WERI-Rb-1 (cell line): ENCODE data around the gene AMIGO2.
A peak's percentile ranks its signal among the peaks of the same experiment; 100 is the strongest.

Experiments
- DNase-seq: peaks from one replicate; pipeline ENCODE4 v3.0.0-alpha.2; 2020
- H3K27ac ChIP-seq: fragments of 250-450 bp; sonication (Bioruptor Pico); 2 replicates; pipeline ENCODE4 v1.5.1; 2020; ENCODE audit warnings: mild to moderate bottlenecking, moderate library complexity
- H3K27me3 ChIP-seq: fragments of 250-450 bp; sonication (Bioruptor Pico); 2 replicates; pipeline ENCODE4 v1.5.1; 2021; ENCODE audit warnings: mild to moderate bottlenecking, low read depth, moderate library complexity; ENCODE audit not compliant: insufficient read depth, severe bottlenecking
- H3K36me3 ChIP-seq: fragments of 250-450 bp; sonication (Bioruptor Pico); 2 replicates; pipeline ENCODE4 v1.5.1; 2020; ENCODE audit warnings: mild to moderate bottlenecking, moderate library complexity
- H3K4me3 ChIP-seq: 2 replicates; pipeline ENCODE4 v1.5.1; 2011; ENCODE audit warnings: low read depth, mild to moderate bottlenecking, control low read depth, low read length
- H3K9me3 ChIP-seq: fragments of 250-450 bp; sonication (Bioruptor Pico); 2 replicates; pipeline ENCODE4 v1.5.1; 2021; ENCODE audit warnings: mild to moderate bottlenecking, moderate library complexity; ENCODE audit not compliant: severe bottlenecking
- TF ChIP-seq, protein P1 (sequence below): IDR thresholded peaks from 2 replicates; pipeline ENCODE4 v1.5.1; 2011; ENCODE audit warnings: low read depth, mild to moderate bottlenecking, control low read depth, inconsistent platforms, low read length

AMIGO2 gene

DNA sequence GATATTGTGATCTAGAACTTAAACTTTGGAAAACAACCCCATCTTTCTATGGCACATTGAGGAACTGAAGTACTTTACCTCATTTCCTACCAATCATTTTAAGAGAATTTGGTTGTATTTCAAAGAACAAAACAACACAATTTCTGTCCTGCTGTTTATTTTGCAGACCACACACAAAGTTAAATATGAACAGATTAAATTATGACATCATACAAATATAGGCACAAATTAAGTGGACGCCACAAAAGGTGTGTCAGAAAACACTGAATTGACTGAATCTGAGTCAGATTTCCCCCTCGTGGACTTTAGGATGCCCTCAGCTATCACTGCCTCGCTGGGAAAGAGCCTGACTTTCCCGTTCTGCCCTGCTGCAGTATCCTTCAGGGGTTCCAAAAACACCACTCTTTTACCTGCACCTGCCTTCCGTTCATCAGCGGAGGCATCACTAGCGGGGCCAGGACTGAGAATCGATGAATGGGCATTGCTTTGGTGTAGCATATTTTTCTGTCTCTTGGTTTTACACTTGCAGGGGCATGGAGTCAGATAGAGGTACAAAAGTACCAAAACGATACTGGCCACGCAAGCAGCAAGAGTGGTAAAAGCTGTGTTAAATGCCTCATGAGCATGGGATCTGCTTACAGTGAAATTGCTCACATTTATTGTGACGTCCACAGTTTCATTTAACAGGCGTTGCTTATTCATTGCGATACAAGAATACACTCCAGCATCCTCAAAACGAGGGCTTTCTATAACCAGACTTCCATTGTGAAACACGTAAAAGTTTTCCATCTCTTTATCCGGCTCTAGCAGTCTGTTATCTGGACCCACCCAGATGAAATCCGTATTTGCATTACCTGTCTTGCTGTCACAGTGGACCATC is 2.3 kb downstream of the AMIGO2 start:
- no peak for DNase-seq
- no peak overlapping the region for H3K27ac ChIP-seq

DNA sequence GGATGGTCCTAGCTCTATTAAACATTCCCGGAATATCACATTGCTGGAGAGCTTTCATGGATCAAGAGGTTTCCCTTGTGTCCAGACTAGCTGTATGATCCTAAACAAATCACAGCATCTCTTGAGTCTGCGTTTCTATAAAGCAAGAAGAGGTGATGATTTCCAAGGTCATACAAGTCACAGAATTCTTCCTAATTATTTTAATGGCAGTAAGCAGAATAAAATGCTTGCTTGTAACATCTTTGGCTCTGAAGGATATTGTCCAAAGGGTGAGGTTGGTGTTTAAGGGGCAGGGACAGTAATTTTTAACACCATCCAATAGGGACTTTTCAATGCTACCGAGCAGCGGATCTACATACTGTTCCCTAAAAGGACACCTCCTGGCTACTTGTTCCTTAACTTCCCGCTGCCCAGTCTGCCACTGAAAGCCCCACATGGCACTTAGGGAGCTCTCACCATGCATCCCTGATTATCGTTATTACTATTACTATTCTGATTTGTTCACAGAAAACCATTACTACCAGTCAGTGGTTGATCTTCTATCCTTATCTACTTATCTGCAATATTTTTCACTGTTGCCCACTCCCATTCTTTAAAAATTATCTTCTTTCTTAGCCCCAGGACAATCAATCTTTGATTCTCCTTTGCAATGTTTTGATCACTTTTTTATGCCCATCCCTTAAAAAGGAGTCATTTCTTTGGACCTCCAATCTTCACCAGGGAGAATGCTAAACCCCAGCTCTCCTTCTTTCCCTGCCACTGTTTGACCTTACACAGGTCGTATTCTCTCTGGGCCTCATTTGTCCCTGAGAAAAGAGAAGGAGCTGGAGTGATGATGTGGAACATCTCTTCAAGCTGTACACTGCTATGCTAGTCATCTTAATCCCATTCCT is 4.3 kb downstream of the AMIGO2 start:
- H3K4me3 ChIP-seq, result no peak overlapping the region
- no peaks in the 10 kb centered on the region for H3K9me3 ChIP-seq
- TF ChIP-seq, protein P1, sequence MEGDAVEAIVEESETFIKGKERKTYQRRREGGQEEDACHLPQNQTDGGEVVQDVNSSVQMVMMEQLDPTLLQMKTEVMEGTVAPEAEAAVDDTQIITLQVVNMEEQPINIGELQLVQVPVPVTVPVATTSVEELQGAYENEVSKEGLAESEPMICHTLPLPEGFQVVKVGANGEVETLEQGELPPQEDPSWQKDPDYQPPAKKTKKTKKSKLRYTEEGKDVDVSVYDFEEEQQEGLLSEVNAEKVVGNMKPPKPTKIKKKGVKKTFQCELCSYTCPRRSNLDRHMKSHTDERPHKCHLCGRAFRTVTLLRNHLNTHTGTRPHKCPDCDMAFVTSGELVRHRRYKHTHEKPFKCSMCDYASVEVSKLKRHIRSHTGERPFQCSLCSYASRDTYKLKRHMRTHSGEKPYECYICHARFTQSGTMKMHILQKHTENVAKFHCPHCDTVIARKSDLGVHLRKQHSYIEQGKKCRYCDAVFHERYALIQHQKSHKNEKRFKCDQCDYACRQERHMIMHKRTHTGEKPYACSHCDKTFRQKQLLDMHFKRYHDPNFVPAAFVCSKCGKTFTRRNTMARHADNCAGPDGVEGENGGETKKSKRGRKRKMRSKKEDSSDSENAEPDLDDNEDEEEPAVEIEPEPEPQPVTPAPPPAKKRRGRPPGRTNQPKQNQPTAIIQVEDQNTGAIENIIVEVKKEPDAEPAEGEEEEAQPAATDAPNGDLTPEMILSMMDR, result no peak
- peaks cover 55% of the 10 kb centered on the region for H3K27me3 ChIP-seq
- no peak overlapping the region for H3K27ac ChIP-seq
- no peaks in the 10 kb centered on the region for H3K36me3 ChIP-seq
- no peak for DNase-seq

More for the DNA sequence above, 2.3 kb downstream of the AMIGO2 start:
- H3K36me3 ChIP-seq, result no peaks in the 10 kb centered on the region
- TF ChIP-seq, protein P1, result no peak
- no peaks in the 10 kb centered on the region for H3K9me3 ChIP-seq
- no peak overlapping the region for H3K4me3 ChIP-seq
- peaks cover 66% of the 10 kb centered on the region for H3K27me3 ChIP-seq

DNA sequence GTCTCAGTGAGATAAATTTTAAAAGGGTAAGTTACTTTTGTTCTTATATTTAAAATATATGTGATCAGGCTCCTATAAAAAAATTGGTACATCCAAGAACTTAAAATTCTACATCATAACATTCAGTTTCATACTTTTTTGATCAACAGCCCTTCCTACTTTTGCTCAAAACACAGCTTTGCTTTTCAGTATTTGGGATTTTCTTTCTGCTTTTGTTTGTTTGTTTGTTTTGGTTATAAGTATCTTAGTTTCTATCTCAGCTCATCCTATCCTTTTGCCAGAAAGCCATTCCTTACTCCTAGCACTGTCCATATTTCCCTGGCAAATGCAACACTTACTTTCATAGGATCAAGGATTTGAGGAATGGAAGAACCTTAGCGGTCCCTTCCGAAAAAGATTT is 5.0 kb downstream of the AMIGO2 start:
- Histone ChIP-seq H3K27ac (no peak overlapping the region), H3K4me3 (no peak overlapping the region), H3K36me3 (no peaks in the 10 kb centered on the region), H3K9me3 (no peaks in the 10 kb centered on the region), H3K27me3 (peaks cover 49% of the 10 kb centered on the region)
- no peak for DNase-seq
- TF ChIP-seq, protein P1, result no peak

DNA sequence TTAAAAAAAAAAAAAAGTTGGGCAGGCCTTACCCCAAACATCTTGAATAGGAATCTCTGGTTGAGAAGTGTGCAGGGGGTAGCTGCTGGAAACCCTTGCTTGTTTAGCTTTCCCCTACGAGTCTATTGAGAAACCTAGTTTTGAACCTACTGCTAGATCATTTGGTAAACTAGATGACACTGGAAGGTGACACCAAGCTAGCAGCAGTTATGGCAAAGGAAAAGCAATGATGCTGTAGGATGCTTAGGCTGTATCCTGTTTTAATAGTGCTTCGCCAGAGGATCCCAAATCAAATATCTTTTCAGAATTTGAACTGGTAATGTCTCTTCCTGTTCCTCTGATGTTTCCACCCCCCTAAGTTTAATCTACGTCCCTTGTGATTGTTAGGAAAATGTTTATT is 5.8 kb downstream of the AMIGO2 start:
- TF ChIP-seq, protein P1, result no peak
- no peaks in the 10 kb centered on the region for H3K36me3 ChIP-seq

DNA sequence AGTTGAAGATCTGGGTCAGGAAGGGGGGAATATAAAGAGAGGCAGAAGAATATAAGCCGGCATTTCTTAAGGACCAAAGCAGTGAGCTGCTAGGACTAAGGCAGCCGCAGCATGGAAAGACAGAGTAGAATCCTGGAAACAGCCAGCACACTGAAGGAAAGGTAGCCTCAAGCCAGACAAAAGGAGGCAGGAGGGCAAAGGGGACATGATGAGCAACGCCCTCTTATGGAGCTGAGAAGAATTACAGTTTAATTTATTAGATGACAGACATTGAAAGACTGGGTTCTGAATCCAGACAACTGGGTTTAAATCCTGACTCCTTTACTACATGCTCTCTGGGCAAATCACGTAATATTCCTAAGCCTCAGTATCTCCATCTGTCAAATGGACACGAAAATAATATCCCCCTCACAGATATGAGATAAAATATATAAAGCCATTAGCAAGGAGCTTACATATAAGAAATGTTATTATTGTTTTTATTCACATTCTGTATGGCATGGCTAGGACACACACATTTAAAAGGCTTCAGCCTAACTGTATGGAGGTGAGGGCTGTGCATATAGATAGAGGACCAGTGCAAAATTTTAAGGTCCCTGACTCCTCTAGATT is 8.4 kb downstream of the AMIGO2 start:
- TF ChIP-seq, protein P1, result peak; percentile 44
- DNase-seq, result no peak
- Histone ChIP-seq H3K36me3 (no peaks in the 10 kb centered on the region), H3K27ac (no peak overlapping the region), H3K27me3 (peaks cover 31% of the 10 kb centered on the region), H3K4me3 (no peak overlapping the region), H3K9me3 (no peaks in the 10 kb centered on the region)

More for the DNA sequence above, 5.8 kb downstream of the AMIGO2 start:
- Histone ChIP-seq H3K4me3 (no peak overlapping the region), H3K27me3 (peaks cover 49% of the 10 kb centered on the region), H3K27ac (no peak overlapping the region), H3K9me3 (no peaks in the 10 kb centered on the region)
- no peak for DNase-seq
